SU-DHL-6 (cell line): ENCODE results near the gene FKRP.
"Not testable (repeated sequence)": the region's sequence is repeated elsewhere in the genome, so short reads cannot be mapped to it uniquely, and the experiment has no call there.

Source experiments
- H2AFZ ChIP-seq: fragments of 200-600 bp; sonication (generic); 2 replicates; pipeline ENCODE4 v1.6.1; 2014; ENCODE audit warnings: low read depth, mild to moderate bottlenecking, moderate library complexity, mixed read lengths, antibody characterized with exemption, low read length; ENCODE audit not compliant: severe bottlenecking
- H3F3A ChIP-seq: fragments of 200-600 bp; shearing (Covaris generic); 2 replicates; pipeline ENCODE4 v1.6.0; 2016; ENCODE audit warnings: antibody characterized with exemption, mild to moderate bottlenecking; ENCODE audit not compliant: insufficient read depth
- H3K27ac ChIP-seq: fragments of 200-600 bp; sonication (generic); 2 replicates; pipeline ENCODE4 v1.5.1; 2016; ENCODE audit warnings: low read depth, mild to moderate bottlenecking, low read length, moderate library complexity, mixed read lengths
- H3K27me3 ChIP-seq: fragments of 200-600 bp; sonication (generic), shearing (Covaris generic); 2 replicates; pipeline ENCODE4 v1.6.0; 2014; ENCODE audit warnings: mild to moderate bottlenecking, low read length
- H3K36me3 ChIP-seq: fragments of 200-600 bp; sonication (generic); 2 replicates; pipeline ENCODE4 v1.6.1; 2014; ENCODE audit warnings: mild to moderate bottlenecking, low read length, mixed read lengths
- H3K4me2 ChIP-seq: fragments of 300-600, 200-600 bp; shearing (Covaris generic), sonication (generic); 2 replicates; pipeline ENCODE4 v1.6.0; 2014; ENCODE audit warnings: low read length, low read depth, mild to moderate bottlenecking; ENCODE audit not compliant: poor library complexity, severe bottlenecking
- H3K4me3 ChIP-seq: fragments of 200-600 bp; sonication (generic); 2 replicates; pipeline ENCODE4 v1.5.1; 2014; ENCODE audit warnings: antibody characterized with exemption, low read length, mild to moderate bottlenecking, mixed read lengths; ENCODE audit not compliant: insufficient read depth, poor library complexity, severe bottlenecking
- H3K79me2 ChIP-seq: fragments of 200-600 bp; sonication (generic); 2 replicates; pipeline ENCODE4 v1.6.1; 2014; ENCODE audit warnings: mild to moderate bottlenecking, low read length, moderate library complexity; ENCODE audit not compliant: insufficient read depth
- H3K9ac ChIP-seq: fragments of 200-600 bp; sonication (generic); 2 replicates; pipeline ENCODE4 v1.7.0; 2014; ENCODE audit warnings: mild to moderate bottlenecking, low read length
- H3K9me2 ChIP-seq: fragments of 200-600 bp; sonication (generic); replicated peaks from 2 replicates; pipeline ENCODE4 v1.6.1; 2014; ENCODE audit warnings: low read length; ENCODE audit not compliant: insufficient read depth
- H3K9me3 ChIP-seq: fragments of 200-600 bp; sonication (generic); 2 replicates; pipeline ENCODE4 v1.6.1; 2014; ENCODE audit warnings: low read length, mixed read lengths; ENCODE audit not compliant: insufficient read depth
- H4K20me1 ChIP-seq: fragments of 200-600 bp; sonication (generic); 2 replicates; pipeline ENCODE4 v1.6.1; 2014; ENCODE audit warnings: low read depth, mild to moderate bottlenecking, antibody characterized with exemption, low read length, moderate library complexity, mixed read lengths
- CTCF ChIP-seq: fragments of 200-600 bp; sonication (generic); IDR thresholded peaks from one replicate; pipeline ENCODE4 v1.5.1; 2017; ENCODE audit warnings: antibody characterized with exemption, mild to moderate bottlenecking, low read length, moderate library complexity; ENCODE audit not compliant: insufficient read depth, poor library complexity, severe bottlenecking
- EZH2phosphoT487 ChIP-seq: fragments of 200-600 bp; sonication (generic), shearing (Covaris generic); conservative IDR thresholded peaks from 2 replicates; pipeline ENCODE4 v1.6.1; 2018; ENCODE audit warnings: mild to moderate bottlenecking, antibody characterized with exemption, low read length, moderate library complexity, mixed read lengths

FKRP gene

GRCh38 chr19:46710687-46711086 lies 35.2 kb upstream of the FKRP start:
- H3K9me2 ChIP-seq = no peaks in the 10 kb centered on the region
- no peak for TF ChIP-seq CTCF
- no peak for TF ChIP-seq EZH2phosphoT487
- H3K9ac ChIP-seq = no peak overlapping the region
- H3K9me3 ChIP-seq = no peaks in the 10 kb centered on the region
- no peak overlapping the region for H2AFZ ChIP-seq
- H3K4me2 ChIP-seq = no peak overlapping the region
- H3K4me3 ChIP-seq = no peak overlapping the region
- H3F3A ChIP-seq = peaks cover 21% of the 10 kb centered on the region
- H4K20me1 ChIP-seq = no peaks in the 10 kb centered on the region
- H3K79me2 ChIP-seq = peaks cover 10% of the 10 kb centered on the region
- H3K36me3 ChIP-seq = no peaks in the 10 kb centered on the region
- H3K27me3 ChIP-seq = no peaks in the 10 kb centered on the region
- no peak overlapping the region for H3K27ac ChIP-seq

- H4K20me1 ChIP-seq, H3K27me3 ChIP-seq, H3K4me2 ChIP-seq, H3K9me2 ChIP-seq, H3K4me3 ChIP-seq, H3K36me3 ChIP-seq, H3K9ac ChIP-seq, H2AFZ ChIP-seq, H3K9me3 ChIP-seq: not testable (repeated sequence)
- Histone ChIP-seq H3K79me2 (peaks cover 21% of the 10 kb centered on the region), H3F3A (peaks cover 21% of the 10 kb centered on the region), H3K27ac (peak overlapping the region; percentile 82)
These were observed 33.0 kb upstream of the FKRP start for GRCh38 chr19:46712768-46713338.

GRCh38 chr19:46713781-46714443 lies 31.9 kb upstream of the FKRP start:
- peak overlapping the region; percentile 86 for H3K4me2 ChIP-seq
- no peaks in the 10 kb centered on the region for H3K9me2 ChIP-seq
- H3K9ac ChIP-seq = peak overlapping the region; percentile 95
- H3K27me3 ChIP-seq = no peaks in the 10 kb centered on the region
- no peak overlapping the region for H2AFZ ChIP-seq
- peaks cover 21% of the 10 kb centered on the region for H3K79me2 ChIP-seq
- H3K9me3 ChIP-seq = no peaks in the 10 kb centered on the region
- TF ChIP-seq EZH2phosphoT487 (no peak), CTCF (no peak)
- H3F3A ChIP-seq = peaks cover 32% of the 10 kb centered on the region
- H3K4me3 ChIP-seq = peak overlapping the region; percentile 95
- no peaks in the 10 kb centered on the region for H3K36me3 ChIP-seq
- no peaks in the 10 kb centered on the region for H4K20me1 ChIP-seq
- peak overlapping the region; percentile 82 for H3K27ac ChIP-seq

- Histone ChIP-seq H4K20me1 (no peaks in the 10 kb centered on the region), H3K9me3 (no peaks in the 10 kb centered on the region), H3K27ac (peak overlapping the region; percentile 82), H3K9ac (peak overlapping the region; percentile 95), H3K79me2 (peaks cover 21% of the 10 kb centered on the region), H3K4me2 (peak overlapping the region; percentile 86), H3K9me2 (no peaks in the 10 kb centered on the region), H3K4me3 (peak overlapping the region; percentile 95), H2AFZ (no peak overlapping the region), H3K27me3 (no peaks in the 10 kb centered on the region), H3F3A (peaks cover 38% of the 10 kb centered on the region), H3K36me3 (no peaks in the 10 kb centered on the region)
- TF ChIP-seq EZH2phosphoT487 (no peak), CTCF (no peak)
These were observed 31.3 kb upstream of the FKRP start for GRCh38 chr19:46714444-46715106.
